NCI-H187 treated with DMSO at 0.1 percent for 48 hours (cell line): ENCODE results near the gene SNX15.

Experiments
- DNase-seq: peaks from one replicate; lab custom pipeline; 2025; lab: John Stamatoyannopoulos, UW

Gene SNX15

DNA sequence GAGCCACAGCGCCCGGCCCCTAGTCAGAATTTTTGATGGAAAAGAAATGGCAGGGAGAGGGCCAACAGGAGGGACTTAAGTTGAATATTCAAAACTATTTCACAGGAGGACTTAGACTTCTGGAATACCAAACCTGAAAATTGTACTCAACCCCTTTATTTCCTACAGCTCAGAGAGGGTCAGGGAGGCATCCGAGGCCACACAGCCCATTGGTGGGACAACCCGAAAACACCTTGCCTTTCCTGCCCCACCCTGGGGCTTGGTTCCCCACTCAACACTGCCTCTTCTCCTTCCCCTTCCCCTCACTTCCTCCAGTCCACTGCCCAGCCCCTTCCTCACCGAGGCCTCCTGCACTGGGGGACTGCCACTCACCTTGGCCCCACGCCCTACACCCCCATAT, 29.8 kb downstream of the SNX15 start:
- DNase-seq, result no peak

DNA sequence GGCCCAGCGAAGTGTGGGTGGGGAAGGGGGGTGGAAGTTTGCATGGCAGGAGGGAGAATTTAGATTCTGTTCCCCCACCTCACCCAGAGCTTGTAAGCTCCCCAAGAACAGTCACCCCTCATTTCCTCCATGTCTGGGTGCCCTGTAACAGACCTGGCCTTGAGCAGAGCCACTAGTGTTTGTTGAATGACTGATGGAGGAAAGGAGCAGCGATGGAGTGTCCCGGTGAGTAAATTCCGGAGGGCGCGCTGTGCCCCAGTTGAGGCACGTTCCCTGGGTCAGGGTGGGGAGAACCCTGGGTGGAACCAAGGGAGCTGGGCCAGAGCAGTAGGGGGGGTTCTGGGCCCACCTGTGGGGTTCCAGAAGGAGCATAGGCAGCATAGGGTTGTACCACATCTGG, 30.3 kb downstream of the SNX15 start:
- no peak for DNase-seq

DNA sequence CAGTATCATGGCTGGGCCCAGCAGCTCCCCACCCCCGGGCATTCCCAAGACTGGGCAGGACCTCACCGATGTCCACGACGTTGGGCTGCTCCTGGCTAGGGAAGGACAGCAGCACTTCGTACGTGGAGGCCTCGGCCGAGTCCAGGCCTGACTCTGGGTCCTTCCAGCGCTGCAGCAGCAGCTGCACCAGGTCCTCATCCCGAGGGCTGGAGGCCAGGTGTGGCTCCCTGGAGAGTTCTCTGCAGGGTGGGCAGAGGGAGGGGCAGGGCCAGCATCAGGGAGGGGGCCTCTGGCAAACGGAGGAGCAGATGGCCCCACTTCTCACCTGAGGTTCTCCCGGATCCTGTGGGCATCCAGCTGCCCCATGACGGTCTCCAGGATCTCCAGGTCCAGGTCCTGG, 30.8 kb downstream of the SNX15 start:
- no peak for DNase-seq

DNA sequence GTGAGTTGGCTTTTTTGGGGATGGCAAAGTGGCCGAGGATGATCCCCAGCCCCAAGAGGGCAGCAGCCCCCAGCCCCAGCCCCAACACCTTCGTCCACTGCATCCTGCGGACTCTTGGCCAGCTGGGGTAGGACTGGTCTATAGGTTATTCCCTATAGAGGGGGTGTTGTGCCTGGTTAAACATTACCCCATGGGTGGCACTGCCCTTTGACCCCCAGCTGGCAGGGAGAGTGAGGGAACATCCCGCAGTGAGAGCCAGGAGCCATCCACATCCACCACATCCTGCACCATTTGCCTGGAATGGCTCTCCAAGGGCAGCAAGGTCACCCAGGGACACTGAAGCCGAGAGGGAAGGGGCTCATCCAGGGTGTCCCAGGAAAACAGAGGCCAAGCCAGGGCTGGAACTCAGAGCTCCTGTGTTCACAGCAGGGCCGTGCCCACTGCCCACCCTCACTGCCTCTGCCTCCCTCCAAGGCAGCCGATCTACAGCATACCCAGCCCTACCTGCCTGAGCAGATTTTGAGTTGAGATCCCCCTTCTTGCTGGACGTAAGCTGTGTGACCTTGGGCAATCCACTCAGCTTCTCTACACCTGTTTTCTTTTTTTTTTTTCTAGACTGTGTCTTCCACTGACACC, 31.3 kb downstream of the SNX15 start, which contains the start of gene NAALADL1:
NAALADL1 (minus strand) TSS at position 135 of the 636 bp plus-strand sequence; CDS start at position 103, 32 bp downstream.
- no peak for DNase-seq

DNA sequence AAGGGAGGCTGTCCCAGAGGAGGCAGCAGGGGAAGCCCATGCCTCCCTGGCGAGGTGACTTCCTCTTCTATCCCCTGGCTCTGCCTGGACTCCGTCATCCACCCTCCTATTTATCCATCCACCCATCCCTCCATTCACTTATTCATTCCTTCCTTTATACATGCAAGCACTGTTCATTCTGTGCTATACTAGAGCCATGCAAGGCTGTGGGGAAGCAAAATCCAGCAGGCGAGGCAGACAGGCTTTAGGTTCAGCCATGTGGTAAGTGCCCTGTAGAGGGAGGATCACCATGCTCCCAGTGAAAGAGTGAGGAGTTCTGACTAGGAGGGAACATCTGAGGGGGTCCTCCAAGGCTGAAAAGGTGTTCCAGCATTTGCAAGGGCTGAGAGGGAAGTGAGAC, 32.3 kb downstream of the SNX15 start:
- DNase-seq, result no peak

DNA sequence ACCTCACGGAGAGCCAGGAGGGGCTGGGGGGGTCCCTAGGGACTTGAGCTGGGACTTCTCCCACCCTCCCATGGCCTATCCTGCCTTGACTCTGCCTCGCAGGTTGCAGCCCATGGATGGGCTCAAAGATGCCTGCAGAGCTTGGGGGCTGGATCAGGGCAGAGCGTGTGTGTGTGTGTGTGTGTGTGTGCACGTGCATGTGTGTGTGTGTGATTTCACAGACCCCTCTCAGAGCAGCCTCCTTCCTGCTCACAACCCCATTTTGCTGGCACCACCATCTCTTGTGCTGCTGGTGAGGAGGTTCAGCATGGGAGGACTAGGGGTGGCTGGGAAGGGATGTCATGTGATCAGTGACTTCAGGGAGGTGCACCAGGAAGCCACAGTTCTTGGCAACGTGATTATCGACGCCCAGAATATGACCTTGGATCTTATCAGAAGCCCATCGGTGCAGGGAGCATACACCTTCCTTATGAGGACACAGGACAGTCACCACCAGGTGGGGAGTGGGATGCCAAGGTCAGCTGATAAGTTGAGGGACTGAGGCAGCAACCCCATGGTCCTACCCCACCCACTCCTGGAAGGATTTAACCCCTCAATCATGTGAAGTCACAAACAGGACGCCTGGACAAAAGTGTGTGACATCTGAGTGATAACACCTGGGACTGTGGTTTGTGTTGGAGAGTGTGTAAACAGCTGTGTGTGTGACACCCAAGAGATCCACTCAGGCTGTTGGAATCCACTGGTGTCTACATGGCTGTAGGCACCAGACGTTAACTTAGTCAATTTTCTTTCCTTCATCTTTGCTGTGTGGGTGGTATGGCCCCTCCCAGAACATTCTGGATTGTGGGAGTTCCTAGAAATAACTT, 33.0 kb downstream of the SNX15 start:
- DNase-seq, result no peak

DNA sequence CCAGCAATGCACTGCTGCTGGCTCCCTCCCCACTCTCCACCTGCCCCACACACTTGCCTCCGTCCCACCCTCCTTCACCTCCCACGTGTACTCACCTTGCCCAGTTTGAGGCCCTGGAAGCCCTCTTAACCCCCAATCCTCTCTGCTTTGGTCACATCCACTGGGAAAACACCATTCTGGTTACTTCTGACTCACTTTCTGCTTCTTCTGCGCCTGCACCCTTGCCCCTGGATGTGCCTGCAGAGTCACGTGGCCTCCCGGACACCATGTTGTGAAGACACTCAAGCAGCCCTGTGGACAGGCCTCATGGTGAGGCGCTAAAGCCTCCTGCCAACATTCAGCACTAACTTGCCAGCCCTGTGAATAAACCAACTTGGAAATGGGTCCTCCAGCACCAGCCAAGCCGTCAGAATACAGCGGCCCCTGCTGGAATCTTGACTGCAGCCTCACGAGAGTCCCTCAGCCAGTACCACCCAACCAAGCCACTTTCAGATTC, 33.7 kb downstream of the SNX15 start:
- DNase-seq, result no peak

DNA sequence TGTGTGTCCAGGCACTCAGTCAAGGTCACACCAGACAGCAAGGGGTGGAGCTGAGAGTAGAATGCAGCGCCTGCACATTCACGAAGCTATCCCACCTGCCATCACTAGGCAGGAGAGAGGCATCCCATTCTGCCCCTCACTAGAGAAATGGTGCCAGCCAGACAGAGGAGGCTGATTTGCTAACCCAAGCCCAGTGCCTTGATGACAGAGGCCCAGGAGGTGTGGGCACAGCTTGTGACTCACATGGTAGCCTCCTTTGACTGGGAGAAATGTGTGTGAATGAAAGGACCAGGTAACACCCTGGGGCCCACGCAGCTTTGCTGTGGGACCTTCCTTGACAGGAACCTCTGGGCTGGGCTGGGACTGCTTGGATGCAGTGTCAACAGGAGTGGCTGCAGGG, 36.3 kb downstream of the SNX15 start:
- no peak for DNase-seq

DNA sequence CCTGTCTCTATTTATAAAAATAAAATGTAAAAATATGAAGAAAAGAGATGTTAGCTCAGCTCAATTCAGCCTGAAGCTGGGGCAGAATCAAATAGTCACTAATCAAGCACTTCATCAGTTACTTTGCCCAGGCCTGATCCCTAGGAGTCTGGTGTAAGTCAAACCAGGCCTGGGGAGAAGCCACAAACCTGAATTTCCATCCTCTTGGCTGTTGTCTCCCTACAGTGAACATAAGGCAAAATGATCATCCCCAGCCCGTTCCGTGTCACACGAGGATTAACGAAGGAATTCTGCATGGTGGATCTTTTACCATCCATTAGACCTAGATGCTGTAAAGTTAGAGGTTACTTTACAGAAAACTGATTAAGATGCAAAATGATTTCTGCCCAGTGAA, 37.6 kb downstream of the SNX15 start:
- DNase-seq, result no peak

DNA sequence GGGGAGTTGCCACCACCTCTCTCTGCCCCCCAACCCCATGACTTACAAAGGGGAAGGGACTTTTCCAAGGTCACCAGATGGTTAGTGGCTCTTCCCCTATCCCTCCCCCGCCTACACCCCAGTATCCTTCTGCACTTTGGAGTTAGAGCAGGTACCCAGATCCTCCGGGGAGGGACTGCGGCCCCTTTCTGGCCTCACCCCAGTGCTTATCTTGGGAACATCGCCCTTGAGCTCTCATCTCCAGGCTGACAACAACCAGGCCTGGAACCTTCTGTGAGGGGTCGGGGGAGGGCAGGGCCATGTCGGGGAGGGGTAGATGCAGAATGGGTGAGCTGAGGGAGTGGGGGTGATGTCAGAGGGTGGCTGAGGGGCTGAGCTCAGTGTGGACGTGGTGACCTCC, 38.6 kb downstream of the SNX15 start:
- no peak for DNase-seq

DNA sequence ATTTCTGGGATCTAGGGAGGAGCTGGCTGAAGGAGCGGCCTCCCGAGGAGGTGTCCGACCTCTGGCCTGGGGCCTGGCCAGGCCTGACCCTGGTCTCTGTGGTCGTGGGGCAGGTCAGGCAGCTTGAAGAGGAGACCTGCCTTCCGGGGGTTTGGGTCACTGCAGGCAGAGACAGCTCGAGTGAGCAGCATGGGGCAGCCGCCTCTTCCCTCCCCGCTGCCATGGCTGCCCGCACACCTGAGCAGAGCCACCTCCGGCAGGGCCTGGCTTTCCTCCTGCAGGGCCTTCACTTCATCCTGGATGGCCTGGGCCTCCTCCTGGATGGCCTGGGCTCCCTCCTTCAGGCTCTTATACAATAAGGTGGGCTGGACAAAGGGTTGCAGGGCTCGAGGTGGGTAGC, 39.1 kb downstream of the SNX15 start:
- DNase-seq, result no peak

DNA sequence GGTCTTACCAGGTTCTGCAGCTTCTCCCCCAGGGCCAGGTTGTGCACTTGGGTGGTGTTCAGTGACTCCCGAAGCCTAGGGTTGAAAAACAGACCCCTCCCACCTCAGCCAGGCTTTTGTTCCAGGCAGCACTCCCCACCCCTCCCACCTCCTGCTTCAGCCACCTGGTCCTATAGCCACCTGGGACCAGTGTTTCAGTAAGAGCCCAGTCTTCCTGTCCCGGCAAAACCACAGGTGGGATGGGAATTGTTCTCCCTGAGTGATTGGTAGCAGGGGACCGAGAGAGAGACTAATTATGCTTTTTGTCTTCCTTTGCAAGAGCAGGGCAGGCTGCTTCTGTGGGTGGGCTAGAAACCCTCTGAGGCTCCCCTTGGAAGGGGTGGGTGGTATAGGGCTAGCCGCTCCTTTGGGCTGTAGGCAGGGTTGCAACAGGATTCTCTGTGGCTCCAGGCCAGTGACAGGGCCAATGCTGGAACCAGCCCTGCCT, 39.6 kb downstream of the SNX15 start:
- peak; percentile 60 for DNase-seq

DNA sequence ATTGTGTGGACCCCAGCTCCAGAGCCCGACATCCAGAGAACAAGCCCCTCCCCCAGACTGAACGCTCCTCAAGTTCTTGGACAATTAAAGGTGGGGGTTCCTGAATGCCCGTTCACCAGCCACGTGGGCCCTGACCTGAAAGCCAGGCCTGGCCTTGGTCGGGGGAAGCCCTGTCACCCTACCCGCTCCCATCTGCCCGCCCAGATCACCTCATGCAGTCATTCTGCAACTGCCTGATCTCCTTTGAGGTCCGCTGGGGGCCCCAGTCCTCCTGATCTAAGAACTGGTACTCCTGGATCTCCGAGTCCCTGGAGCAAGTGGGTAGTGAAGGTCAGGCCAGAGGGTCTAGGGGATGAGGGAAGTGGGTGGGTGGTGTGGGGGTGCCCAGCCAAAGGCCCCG, 40.2 kb downstream of the SNX15 start:
- DNase-seq, result no peak

DNA sequence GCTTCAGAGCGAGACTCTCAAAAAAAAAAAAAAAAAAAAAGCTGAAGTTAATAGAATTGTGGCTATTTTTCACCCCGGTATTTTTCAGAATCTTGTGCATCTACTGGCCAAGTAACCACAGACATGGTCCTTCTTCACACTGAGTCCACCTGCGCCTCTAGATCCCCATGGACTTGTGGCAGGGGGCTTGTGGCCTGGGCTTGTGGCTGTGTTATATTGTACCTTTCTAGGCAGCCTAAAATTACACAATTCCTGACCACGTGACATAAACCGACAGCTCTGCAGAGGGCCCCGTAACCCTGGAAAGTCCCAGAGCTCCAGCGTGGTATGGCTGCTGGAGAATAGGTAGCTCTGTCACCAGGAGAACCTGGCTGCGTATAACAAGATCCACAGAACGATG, 42.0 kb downstream of the SNX15 start:
- no peak for DNase-seq

DNA sequence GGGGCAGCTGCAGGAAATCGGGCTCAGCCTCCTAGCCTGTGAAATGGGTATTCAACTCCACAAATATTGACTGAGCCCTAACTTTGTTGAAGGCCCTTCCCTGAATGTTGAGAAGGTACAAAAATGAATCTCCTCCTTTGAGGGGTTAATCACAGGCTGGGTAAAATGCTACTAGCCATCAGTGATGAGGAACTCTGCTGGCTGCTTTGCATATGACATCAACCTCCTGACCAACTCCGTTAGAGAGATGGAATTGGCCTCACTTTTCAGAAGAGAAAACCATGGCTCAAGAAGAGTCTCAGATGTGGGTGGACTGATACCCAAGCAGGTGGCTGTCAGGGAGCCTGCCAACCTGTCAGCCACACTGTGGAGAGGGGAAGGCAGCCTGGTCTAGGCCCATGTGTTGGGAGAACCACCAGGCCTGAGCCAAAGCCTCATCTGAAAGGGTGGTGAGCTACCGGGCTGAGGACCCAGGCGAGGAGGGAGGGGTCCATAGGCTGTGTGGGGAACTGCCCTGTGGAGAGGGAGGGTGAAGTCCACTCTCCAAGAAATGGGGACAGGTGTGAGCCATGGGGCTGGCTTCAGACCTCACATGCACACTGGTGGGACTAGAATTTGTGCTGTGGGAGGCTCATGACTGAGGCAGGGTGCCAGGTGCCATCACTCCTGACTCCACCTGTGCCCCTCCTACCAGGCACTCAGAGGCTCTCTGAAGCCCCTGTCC, 44.8 kb downstream of the SNX15 start:
- no peak for DNase-seq

DNA sequence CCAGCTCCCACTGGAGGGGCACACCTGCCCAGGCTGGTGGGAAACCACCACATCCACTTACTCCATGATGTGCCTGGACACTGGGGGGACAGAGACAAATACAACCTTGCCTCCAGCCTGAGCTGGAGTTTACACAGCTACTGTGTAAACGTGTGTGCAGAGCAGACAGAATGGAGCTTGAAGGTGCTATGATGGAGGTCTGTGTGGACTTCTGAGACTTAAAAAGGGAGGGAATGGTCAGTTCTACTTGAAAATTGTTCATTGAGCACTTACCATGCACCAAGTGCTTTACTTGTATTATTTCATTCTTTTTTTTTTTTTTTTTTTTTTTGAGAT, 45.4 kb downstream of the SNX15 start:
- no peak for DNase-seq

DNA sequence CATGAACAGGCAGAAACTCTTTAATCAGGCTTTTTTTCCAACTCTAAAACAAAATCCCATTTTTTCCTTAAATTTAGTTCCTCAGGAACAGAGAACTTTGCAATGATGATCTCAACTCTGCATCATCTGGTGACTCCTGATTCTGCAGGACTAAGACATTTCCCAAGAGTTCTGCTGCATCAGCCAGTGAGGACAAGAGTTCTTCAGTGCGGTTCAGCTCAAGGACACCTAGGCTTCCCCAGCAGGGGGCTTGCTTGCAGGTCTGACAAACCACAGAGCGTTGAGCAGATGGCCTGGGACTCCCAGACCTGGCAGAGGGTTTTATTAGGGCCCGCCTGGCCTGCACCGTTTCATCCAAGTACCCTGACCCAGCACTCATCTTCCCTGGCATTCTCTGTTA, 50.2 kb downstream of the SNX15 start:
- DNase-seq, result no peak

DNA sequence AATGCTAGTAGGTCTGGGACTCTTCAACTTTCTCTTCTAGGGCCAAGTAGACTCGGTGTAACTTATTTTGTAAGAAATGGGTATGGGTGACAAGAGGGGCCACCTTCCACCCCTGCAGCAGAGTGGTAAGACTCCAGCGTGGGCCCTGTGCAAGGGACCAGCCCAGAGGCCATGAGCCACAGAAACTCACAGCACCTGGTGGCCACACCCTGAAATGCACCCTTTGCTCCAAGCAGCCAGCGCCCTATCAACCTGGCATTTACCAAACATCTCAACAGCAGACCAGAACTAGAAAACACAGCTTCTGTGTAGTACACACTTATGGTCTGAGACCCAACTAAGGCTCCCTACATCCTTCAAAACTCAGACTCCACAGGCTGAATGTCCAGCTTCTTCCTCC, 50.9 kb downstream of the SNX15 start:
- DNase-seq, result no peak

DNA sequence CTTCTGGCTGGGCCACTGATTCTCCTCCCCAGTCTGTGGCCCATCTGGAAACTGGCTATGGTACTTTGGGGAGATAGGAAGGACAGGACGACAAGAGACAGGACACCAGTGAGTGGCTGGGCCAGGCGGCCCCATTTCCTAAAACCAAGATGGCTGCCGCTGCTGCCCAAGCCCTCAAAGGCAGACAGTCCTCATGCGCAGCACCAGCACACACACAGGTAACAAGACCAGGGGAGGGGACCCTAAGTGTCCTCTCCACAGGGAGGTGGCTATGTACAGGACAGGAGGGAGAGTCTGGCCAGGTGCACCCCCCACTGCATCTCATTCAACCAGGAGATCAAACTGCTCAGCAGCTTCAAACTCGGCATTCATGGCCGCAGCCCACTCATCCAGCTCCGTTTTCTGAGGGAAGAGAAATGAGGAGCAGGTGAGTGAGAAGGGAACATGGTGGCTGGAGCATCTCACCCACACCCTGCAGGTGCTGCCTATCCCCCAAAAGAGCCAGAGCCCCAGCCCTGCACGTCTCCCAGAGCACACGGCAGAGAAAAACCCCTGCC, 51.6 kb downstream of the SNX15 start:
- no peak for DNase-seq

DNA sequence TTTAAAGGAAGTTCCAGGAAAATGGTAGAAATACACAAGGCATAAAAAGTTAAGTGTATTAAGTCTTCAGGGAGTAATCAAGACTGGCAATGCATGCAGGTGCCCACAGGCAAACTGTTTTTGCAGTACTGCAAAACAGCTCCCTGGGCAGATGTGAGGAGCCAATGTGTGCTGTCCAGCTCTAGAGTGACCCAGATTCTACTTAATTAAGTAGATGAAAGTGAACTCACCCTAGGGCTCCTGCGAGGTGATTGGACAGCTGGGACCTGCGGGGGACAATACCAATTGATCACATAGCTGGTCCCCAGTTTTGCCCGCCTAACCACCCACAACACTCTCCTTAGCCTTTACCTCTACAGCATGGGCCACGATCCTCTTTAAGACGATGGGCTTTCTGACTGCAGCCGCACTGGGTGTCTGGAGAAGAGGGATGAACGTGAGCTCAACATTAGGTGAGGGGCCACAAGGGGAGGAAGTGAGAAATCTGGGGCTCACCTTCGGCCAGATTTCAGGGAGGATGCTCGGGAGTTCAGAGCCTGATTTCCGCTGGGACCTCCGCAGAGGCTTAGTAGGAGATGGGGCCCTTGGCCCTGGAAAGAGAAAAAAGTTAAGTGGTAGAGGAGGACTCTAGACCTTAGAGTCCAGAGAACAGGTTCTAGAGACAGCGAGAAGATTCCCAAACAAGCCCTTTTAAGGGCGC, 56.0 kb downstream of the SNX15 start:
- no peak for DNase-seq

DNA sequence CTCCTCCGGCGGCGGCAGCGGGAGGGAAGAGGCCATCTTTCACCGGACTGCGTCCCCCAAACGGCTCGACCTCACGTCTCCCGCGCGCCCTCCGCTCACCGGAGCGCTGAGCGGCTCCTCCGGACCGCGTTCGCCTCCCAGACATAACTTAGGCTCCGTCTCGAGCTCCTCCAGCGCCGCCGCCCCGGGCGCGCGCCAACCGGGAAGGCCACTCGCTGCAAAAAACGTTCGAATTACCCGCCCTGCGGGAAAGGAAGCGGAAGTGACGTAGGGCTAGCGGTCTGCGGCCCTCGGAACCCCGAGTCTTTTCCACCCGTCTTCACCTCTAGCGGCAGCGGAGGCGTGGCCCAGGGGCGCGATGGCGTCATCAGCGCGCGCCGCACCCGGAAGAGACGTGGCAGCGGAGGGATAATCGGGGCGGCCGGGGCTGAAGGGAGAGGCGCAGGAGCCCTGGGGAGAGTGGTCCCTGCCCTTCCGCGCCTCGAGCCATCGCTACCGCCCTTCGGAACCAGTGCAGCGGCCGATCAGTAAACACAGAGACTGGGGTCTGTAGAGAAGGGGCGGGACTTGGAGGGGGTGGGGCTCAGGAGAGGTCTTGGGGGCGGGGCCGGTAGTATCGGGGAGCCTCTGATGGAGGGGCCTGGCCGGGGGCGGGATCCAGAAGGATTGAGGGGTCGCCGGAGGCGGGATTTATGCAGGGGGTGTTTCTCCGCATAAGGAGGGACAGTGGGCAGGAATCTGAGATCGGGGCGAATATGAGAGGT, 56.8 kb downstream of the SNX15 start, which contains the start of the genes CDCA5 and ZFPL1:
CDCA5 (minus strand) TSS at position 207 of the 764 bp plus-strand sequence; CDS start at position 145, 62 bp downstream.
ZFPL1 (plus strand) TSS at position 389 of the 764 bp plus-strand sequence. CDS start 477 bp downstream, outside the sequence.
- DNase-seq, result peak; percentile 89
